Left renal cortex interstitium (tissue), 4 donors: ENCODE measurements around the gene CNBP. TPM values are rescaled to one million over a fixed set of nuclear protein-coding genes. Genes with fewer than 3 reads are reported as not detected.

ENCODE experiments used
- polyA plus RNA-seq, 4 donors: library from polyadenylated mRNA; unstranded; fragments of 120-200 nt; gene quantifications; one replicate each; pipeline ENCODE4 v1.2.1, GENCODE V29; 2013; ENCODE audit not compliant: insufficient read length in 4 of 4

Gene CNBP
- polyA plus RNA-seq, 4 donors = 338 to 467 (median 398) TPM

Other genes starting within 250 kb of the CNBP start
- 1 to 10 TPM; 1.1 to 2.0 (median 1.6) TPM for gene CFAP92, start 189.8 kb downstream of the CNBP start, polyA plus RNA-seq
- 1 to 10 TPM; 2.2 to 3.1 (median 3.0) TPM for gene EFCC1, start 182.6 kb downstream of the CNBP start, polyA plus RNA-seq
- gene GP9, start 123.1 kb downstream of the CNBP start, polyA plus RNA-seq = 1 to 10 TPM in 2 of 4 donors, under 1 TPM in 2; 0.81 to 1.8 (median 1.2) TPM
- 1 to 10 TPM; 5.1 to 8.5 (median 7.1) TPM for gene RAB43, start 62.1 kb downstream of the CNBP start, polyA plus RNA-seq
- 10 to 100 TPM; 43.1 to 55.8 (median 48.9) TPM for gene ISY1, start 22.8 kb downstream of the CNBP start, polyA plus RNA-seq
- 100 to 1,000 TPM; 146 to 166 (median 154) TPM for gene COPG1, start 65.7 kb upstream of the CNBP start, polyA plus RNA-seq
- gene HMCES, start 95.0 kb upstream of the CNBP start, polyA plus RNA-seq = 10 to 100 TPM; 47.3 to 56.5 (median 53.3) TPM
- 1 to 10 TPM; 3.0 to 6.0 (median 4.2) TPM for gene EFCAB12, start 244.7 kb upstream of the CNBP start, polyA plus RNA-seq